ENCODE data around the gene ZNF101.
"Not testable (repeated sequence)": the region's sequence is repeated elsewhere in the genome, so short reads cannot be mapped to it uniquely, and the experiment has no call there.

The ZNF101 gene

DNA sequence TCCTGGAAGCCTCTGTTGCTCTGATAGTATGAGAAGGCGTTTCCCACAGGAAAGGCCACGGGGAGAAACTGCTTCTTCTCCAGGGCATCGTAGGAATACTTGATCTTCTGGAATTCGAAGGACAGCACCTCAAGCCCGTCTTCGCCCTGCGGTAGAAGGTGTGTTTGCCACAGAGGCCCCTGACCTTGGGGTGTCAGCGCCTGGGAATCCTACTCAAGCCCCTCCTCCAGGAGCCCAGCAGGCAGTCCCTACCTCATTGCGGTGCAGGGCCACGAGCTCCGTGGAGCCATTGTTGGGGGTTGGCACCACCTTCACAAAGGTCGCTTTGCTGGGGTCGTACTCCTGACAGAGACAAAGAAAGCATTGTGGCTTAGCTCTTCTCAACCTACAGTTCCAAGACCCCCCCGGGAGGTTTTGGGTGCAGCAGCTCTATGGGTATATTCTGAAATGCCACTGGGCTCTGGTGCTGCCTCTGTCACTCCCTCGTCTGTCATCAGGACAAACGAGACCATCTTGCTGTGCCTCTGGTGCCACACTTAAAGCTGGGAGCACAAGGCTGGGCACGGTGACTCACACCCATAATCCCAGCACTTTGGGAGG is 8.9 kb upstream of the ZNF101 start:
- no peak overlapping the region for H3K27ac ChIP-seq
- DNase-seq (ENCODE audit: low read depth, low spot score), result no peak

DNA sequence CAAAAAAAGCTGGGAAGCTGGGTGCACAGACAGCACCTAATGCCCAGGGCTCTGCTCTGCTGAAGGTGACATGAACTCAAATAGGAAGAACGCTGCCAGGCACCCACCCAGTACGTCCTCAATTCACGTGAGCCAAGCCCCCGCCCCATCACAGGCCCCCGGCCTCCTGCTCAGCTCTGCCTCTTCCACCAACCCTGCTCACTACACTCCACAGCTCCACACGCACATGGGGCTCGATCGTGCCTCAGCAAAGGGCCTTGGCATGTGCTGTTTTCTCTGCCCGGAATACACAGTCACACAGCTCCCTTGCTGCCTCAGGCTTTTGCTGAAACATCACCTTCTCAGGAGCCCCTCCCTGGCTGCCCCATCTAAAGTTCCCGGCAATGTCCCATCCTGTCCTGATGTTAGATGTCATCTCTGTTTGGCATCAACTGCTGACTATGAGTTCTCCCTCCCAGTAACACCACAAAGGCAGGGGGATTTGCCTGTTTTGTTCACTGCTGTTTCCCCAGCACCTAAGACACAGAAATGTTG is 7.4 kb upstream of the ZNF101 start:
- H3K27ac ChIP-seq, result no peak overlapping the region
- DNase-seq (ENCODE audit: low read depth, low spot score), result no peak

DNA sequence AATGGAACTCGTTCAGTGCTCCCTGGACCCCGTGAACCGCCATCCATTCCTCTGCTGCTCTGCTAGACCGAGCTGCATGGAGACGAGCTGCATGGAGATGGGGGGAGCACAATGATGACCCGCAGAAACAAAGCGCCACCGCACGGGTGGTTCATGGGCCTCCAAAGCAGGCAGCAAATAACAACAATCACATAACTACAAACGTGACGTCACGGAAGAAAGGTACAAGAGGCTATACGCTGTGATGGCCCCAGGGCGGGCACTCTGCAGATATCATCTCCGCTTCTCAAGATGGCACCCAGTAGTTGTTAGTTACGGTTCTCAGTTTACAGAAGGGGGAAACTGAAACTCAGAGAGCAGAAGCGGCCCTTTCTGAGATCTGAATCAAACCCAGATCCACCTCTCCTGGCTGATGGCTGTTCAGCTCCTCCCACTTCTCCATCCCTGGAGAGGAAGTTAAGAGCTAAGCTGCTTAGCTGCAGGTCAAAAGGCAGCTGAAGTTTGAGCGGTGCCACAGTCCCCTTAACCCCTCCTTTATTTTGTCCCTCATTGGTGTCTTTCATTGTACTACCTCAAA is 6.9 kb upstream of the ZNF101 start:
- DNase-seq (ENCODE audit: low read depth, low spot score), result no peak
- no peak overlapping the region for H3K27ac ChIP-seq

DNA sequence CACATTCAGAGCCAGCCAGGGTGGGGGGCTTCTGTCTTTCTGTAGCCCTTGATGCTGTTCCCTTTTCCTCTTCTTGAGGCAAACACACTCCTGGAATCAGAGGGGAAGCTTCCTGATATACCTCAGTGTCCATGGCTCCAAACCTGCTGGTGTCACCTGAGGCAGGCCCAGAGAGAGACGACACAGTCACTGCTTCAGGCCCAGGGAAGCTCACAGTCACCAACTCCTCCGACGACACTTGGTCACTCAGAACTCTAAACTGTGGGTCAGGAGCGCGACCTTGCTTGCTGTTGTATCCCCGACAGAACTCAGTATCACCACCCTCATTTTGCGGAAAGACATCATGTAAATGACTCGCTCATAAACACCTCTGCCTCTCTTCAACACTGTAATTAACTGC is 6.3 kb upstream of the ZNF101 start:
- DNase-seq (ENCODE audit: low read depth, low spot score), result no peak
- H3K27ac ChIP-seq, result peak overlapping the region; percentile 81

DNA sequence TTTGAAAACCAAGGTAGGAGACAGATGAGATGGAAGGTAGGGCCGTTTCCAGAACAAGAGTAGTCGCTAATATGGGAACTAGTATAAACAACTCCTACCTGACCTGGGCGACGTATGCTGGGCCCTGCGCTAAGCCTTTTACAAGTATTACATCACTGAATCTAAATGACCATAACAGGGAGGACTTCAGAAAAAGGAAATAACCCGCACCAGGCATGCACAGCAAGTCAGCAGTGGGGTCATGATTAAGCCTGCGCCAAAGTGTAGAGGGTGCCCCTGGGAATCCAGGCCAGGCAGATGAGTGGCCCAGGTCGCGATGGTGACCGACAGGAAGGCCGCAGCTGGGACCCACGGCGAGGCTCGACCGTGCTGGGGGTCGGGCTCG is 5.8 kb upstream of the ZNF101 start:
- H3K27ac ChIP-seq, result peak overlapping the region; percentile 81
- DNase-seq (ENCODE audit: low read depth, low spot score), result no peak

DNA sequence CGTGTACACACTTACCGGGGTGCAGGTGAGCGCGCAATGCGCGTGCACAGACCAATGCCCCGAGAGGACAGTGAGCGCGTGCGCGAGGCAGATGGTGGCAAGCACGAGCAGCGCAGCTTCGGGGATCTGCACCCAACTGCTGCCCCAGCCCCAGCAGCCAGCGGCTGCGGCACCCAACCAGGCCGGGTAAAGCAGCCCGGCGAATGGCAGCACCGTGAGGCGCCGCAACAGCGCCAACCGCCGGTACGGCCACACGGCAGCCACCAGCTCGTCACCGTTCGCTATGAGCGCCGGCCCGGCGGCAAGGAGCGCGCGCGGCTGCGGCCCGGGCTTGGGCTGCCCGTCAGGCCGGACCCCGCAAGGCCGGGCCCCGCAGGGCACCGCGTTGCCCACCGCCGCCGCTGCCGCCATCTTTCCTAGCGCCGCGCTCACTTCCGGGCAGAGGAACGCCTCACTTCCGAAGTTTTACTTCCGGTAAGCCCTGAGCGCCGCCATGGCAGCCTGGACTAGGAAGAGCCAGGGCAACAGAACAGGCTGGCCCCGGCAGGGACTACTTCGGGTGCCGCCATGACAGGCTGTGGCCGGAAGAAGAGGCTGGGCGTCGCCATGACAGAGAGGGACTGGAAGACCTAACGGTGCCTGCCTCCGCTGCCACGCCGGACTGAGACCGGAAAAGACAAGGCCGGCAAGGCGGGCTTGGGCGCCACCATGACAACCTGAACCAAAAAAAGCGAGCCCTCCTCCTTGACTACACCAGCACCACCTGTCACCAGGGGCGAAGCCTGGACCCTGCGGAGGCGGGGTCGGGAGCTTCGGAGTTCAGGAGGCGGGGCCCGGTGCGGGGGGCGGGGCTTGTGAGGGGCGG is 5.2 kb upstream of the ZNF101 start, which contains the start of gene ATP13A1:
ATP13A1 (minus strand) TSS at position 421 of the 865 bp plus-strand sequence; CDS start at position 411, 10 bp downstream.
- peak; percentile 89 for DNase-seq (ENCODE audit: low read depth, low spot score)
- peak within 1 kb of the TSS; percentile 81 for H3K27ac ChIP-seq

DNA sequence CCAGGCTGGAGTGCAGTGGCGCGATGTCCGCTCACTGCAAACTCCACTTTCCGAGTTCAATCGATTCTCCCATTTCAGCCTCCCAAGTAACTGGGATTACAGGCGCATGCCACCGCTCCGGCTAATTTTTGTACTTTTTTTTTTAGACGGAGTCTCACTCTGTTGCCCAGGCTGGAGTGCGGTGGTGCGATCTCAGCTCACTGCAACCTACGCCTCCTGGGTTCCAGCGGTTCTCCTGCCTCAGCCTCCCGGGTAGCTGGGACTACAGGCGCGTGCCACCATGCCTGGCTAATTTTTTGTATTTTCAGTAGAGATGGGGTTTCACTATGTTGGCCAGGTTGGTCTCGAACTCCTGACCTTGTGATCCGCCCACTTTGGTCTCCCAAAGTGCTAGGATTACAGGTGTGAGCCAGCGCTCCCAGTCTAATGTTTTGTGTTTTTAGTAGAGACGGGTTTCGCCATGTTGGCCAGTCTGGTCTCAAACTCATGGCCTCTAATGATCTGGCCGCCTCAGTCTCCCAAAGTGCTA is 3.2 kb upstream of the ZNF101 start:
- not testable (repeated sequence) for H3K27ac ChIP-seq; DNase-seq (ENCODE audit: low read depth, low spot score)

DNA sequence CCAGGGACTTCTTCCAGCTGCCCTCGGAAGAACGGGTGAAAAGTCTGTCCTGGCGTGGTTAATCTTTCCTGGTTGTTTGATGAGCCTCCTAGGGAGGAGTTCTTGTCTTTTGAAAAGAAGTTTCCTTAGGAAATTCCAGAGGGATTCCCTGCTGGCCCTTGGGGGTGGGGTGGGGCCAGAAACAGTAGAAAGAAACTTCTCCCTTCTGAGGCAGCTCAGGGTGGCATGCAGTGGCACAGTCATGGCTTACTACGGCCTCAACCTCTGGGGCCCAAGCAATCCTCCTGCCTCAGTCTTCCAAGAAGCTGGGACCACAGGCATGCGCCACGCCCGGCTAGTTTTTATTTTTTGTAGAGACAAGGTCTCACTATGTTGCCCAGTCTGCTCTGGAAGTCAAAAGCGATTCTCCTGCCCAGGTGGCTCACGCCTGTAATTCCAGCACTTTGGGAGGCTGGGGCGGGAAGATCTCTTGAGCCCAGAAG is 1.5 kb downstream of the ZNF101 start:
- H3K27ac ChIP-seq, result peak overlapping the region; percentile 82
- no peak for DNase-seq (ENCODE audit: low read depth, low spot score)

DNA sequence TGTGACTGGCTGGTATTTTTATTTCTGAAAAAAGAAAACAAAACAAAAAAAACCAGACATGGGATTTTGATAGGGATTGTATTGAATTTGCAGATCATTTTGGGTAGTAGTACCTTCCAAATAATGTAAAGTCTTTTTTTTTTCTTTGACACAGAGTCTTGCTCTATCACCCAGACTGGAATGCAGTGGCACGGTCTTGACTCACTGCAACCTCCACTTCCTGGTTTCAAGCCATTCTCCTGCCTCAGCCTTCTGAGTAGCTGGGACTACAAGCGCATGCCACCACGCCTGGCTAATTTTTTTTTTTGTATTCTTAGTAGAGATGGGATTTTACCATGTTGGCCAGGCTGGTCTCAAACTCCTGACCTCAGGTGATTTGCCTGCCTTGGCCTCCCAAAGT is 4.2 kb downstream of the ZNF101 start:
- H3K27ac ChIP-seq, result peak overlapping the region; percentile 34
- peak; percentile 12 for DNase-seq (ENCODE audit: low read depth, low spot score)

DNA sequence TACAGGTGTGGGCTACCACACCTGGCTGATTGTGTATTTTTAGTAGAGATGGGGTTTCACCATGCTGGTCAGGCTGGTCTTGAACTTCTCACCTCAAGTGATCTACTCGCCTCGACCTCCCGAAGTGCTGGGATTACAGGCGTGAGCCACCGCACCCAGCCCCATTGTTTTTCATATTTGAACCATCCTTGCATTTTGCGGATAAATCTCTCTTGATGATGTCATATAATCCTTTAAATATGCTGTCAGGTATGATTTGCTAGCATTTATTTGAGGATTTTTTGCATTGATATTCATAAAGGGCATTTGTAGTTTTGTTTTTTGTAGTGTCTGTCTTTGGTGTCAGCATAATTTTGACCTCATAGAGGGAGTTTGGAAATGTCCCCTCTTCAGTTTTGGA is 5.7 kb downstream of the ZNF101 start:
- H3K27ac ChIP-seq, result no peak overlapping the region
- no peak for DNase-seq (ENCODE audit: low read depth, low spot score)

DNA sequence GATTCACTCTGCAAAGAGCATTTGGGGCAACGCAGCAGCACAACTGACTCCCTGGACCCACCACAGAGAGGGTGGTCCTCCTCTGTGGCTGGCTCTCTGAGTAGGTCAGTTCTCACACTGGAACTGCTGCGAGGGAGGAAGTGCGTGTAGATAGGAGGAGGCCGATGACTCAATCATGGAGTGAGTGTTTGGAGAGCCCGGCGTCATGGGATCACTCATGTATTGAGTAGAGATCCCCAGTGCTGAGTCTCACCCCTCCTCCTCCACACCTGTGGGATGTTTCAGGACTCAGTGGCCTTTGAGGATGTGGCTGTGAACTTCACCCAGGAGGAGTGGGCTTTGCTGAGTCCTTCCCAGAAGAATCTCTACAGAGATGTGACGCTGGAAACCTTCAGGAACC is 8.9 kb downstream of the ZNF101 start:
- no peak for DNase-seq (ENCODE audit: low read depth, low spot score)

DNA sequence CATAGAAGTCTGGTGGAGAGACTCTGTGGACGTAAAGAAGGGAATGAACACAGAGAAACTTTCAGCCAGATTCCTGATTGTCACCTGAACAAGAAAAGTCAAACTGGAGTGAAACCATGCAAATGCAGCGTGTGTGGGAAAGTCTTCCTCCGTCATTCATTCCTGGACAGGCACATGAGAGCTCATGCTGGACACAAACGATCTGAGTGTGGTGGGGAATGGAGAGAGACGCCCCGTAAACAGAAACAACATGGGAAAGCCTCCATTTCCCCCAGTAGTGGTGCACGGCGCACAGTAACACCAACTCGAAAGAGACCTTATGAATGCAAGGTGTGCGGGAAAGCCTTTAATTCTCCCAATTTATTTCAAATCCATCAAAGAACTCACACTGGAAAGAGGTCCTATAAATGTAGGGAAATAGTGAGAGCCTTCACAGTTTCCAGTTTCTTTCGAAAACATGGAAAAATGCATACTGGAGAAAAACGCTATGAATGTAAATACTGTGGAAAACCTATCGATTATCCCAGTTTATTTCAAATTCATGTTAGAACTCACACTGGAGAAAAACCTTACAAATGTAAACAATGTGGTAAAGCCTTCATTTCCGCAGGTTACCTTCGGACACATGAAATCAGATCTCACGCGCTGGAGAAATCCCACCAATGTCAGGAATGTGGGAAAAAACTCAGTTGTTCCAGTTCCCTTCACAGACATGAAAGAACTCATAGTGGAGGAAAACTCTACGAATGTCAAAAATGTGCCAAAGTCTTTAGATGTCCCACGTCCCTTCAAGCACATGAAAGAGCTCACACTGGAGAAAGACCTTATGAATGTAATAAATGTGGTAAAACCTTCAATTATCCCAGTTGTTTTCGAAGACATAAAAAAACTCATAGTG is 10.8 kb downstream of the ZNF101 start:
- no peak for DNase-seq (ENCODE audit: low read depth, low spot score)
- H3K27ac ChIP-seq, result no peak overlapping the region

More for the DNA sequence above, 8.9 kb downstream of the ZNF101 start:
- no peak overlapping the region for H3K27ac ChIP-seq

DNA sequence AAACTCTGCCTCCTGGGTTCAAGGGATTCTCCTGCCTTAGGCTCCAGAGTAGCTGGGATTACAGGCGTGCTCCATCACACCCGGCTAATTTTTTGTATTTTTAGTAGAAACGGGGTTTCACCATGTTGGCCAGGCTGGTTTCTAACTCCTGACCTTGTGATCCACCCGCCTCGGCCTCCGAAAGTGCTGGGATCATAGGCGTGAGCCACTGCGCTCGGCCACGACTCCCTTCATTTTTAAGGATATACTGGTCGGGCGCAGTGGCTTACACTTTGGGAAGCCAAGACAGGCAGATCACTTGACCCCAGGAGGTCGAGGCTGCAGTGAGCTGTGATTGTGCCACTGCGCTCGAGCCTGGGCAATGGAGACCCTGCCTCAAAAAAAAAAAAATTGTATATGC is 17.5 kb downstream of the ZNF101 start:
- not testable (repeated sequence) for DNase-seq (ENCODE audit: low read depth, low spot score); H3K27ac ChIP-seq

DNA sequence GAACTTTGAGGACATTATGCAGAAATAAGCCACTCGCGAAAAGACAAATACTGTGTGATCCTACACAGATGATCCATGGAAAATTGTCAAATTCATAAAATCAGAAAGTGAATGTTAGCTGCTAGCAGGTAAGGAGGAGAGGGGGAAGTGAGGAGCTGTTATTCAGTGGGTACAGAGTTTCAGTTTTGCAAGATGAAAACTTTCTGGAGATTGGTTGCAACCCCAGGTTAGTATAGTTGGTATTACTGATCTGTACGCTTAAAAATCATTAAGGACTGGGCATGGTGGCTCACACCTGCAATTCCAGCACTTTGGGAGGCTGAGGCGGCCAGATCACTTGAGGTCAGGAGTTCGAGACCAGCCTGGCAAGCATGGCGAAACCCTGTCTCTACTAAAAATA is 17.9 kb downstream of the ZNF101 start:
- no peak overlapping the region for H3K27ac ChIP-seq
- no peak for DNase-seq (ENCODE audit: low read depth, low spot score)

DNA sequence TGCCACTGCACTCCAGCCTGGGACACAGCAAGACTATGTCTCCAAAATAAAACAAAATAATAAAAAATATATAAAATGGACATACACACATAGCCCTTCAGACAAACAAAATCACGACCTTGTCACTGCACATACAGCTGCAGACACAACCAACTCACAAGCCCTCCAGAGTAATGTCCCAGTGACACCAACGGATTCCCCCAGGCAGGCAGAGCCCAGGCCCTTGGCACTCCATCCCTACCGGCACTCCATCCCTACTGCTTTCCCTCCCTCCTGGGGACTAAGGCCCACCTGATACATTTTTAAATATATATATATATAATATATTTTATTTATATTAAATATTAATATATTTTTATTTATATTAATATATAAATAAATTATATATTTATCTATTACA is 18.5 kb downstream of the ZNF101 start:
- DNase-seq (ENCODE audit: low read depth, low spot score), result no peak
- H3K27ac ChIP-seq, result no peak overlapping the region

DNA sequence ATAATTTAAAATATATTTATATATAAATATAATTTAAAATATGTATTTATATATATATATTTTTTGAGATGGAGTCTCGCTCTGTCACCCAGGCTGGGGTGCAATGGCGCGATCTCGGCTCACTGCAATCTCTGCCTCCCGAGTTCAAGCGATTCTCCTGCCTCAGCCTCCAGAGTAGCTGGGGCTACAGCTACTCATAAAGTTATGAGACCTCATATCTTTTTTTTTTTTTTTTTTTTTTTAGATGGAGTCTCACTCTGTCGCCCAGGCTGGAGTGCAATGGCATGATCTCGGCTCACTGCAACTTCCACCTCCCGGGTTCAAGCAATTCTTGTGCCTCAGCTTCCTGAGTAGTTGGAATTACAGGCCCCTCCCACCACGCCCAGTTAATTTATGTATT is 20.4 kb downstream of the ZNF101 start:
- not testable (repeated sequence) for H3K27ac ChIP-seq; DNase-seq (ENCODE audit: low read depth, low spot score)

DNA sequence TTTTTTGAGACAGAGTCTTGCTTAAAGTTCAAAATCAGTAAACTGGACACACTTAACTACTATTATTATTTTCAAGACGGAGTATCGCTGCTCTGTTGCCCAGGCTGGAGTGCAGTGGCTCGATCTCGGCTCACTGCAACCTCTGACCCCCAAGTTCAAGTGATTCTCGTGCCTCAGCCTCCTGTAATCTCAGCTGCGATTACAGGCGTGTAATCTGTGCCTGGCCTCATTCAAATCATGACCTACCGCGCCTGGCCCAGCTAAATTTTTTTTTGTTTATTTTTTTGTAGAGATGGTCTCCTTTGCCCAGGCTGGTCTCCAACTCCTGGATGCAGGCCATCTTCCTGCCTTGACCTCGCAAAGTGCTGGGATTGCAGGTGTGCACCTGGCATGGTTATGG is 23.0 kb downstream of the ZNF101 start:
- DNase-seq (ENCODE audit: low read depth, low spot score), result no peak
- H3K27ac ChIP-seq, result no peak overlapping the region

DNA sequence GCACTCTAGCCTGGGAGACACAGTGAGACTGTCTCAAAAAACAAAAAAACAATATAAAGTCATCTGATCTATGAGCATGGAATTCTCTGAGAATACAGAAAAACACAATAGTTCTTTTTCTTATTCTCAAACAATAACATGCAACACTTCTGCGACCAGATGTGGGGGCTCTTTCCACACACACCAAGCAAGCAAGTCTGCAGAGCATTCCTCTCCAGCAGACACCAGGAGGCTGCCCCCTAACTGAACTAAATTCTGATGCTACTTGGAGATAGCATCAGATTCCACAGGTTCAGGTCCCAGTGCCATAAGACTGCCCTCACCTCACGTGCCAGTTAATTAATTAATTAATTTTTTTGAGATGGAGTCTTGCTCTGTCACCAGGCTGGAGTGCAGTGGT is 27.7 kb downstream of the ZNF101 start:
- no peak for DNase-seq (ENCODE audit: low read depth, low spot score)
- no peak overlapping the region for H3K27ac ChIP-seq

DNA sequence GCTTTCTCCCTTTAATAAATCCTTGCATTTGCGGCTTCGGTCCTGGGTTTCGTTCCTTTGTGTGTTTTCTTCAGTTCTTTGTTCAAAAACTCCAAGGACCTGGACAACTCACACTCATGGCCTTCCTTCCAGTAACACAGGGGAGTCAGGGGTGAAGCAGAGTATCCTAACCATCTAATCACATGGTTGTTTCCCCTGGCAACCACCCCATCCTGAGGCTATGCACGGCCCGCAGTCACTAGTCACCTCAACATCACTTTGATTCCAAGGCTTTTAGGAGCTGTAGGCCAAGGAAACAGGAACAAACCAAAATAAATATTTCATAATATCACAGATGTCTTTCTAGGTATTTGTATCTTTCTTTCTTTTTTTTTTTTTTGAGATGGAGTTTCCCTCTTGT is 28.9 kb downstream of the ZNF101 start:
- no peak for DNase-seq (ENCODE audit: low read depth, low spot score)

DNA sequence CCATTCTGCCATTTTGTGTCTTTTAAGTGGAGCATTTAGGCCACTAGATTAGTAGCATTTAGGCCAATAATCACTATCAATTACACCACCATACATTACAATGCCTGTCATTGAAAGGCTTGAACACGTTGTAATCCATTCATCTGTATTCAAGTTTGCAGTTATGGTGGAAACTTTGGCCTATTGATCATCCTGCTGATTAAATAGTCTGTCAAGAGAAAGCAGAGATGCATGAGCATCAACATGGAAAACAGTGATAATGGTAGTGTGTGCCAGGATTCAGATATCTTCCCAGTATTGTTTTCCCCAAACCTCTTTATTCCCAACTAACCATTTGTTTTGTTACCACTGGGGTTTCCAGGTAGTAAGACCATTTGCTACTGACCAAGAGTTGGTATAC is 31.9 kb downstream of the ZNF101 start:
- not testable (repeated sequence) for H3K27ac ChIP-seq; DNase-seq (ENCODE audit: low read depth, low spot score)

More for the DNA sequence above, 28.9 kb downstream of the ZNF101 start:
- no peak overlapping the region for H3K27ac ChIP-seq

Measured in epithelial cell of prostate (primary cell).